GM12872 (cell line): ENCODE results near the gene ATRNL1.

ENCODE experiments used
- CTCF ChIP-seq: IDR thresholded peaks from 3 replicates; pipeline ENCODE4 v1.5.1; 2011; ENCODE audit warnings: low read depth, mild to moderate bottlenecking, low read length, moderate library complexity; ENCODE audit not compliant: insufficient read depth

The ATRNL1 gene

GRCh38 chr10:115989621-115990020 lies 896.5 kb downstream of the ATRNL1 start:
- TF ChIP-seq CTCF, result no peak

- TF ChIP-seq CTCF, result no peak
Measured at GRCh38 chr10:115992236-115992986, 899.2 kb downstream of the ATRNL1 start.

GRCh38 chr10:115996031-115996430 lies 902.9 kb downstream of the ATRNL1 start:
- TF ChIP-seq CTCF, result no peak

- TF ChIP-seq CTCF, result no peak
Measured at GRCh38 chr10:115998301-115998700, 905.1 kb downstream of the ATRNL1 start.
